GM12875 (cell line): Measurements from ENCODE around the gene PACSIN2.

ENCODE experiments used
- H3K4me3 ChIP-seq: one replicate; pipeline ENCODE4 v1.5.1; 2011; ENCODE audit warnings: low read depth, low read length, control low read depth
- CTCF ChIP-seq: IDR thresholded peaks from 2 replicates; pipeline ENCODE4 v1.5.1; 2011; ENCODE audit warnings: low read depth, mild to moderate bottlenecking, control low read depth, inconsistent platforms, low read length, moderate library complexity, borderline replicate concordance; ENCODE audit not compliant: insufficient read depth

PACSIN2 gene

GRCh38 chr22:43009444-43009843 is 5.5 kb downstream of the PACSIN2 start:
- no peak for TF ChIP-seq CTCF
- no peak overlapping the region for H3K4me3 ChIP-seq

GRCh38 chr22:43008921-43009320 is 6.0 kb downstream of the PACSIN2 start:
- H3K4me3 ChIP-seq, result no peak overlapping the region
- no peak for TF ChIP-seq CTCF

- H3K4me3 ChIP-seq, result no peak overlapping the region
- no peak for TF ChIP-seq CTCF
These were observed 6.4 kb downstream of the PACSIN2 start for GRCh38 chr22:43008509-43008908.

GRCh38 chr22:43007519-43008102 is 7.3 kb downstream of the PACSIN2 start:
- no peak for TF ChIP-seq CTCF
- H3K4me3 ChIP-seq, result no peak overlapping the region

GRCh38 chr22:43006753-43007152 is 8.2 kb downstream of the PACSIN2 start:
- H3K4me3 ChIP-seq, result no peak overlapping the region
- TF ChIP-seq CTCF, result no peak

- no peak for TF ChIP-seq CTCF
These were observed 8.9 kb downstream of the PACSIN2 start for GRCh38 chr22:43006016-43006505.

GRCh38 chr22:43005106-43005505 is 9.8 kb downstream of the PACSIN2 start:
- TF ChIP-seq CTCF, result no peak
- no peak overlapping the region for H3K4me3 ChIP-seq

More at GRCh38 chr22:43006016-43006505, 8.9 kb downstream of the PACSIN2 start:
- no peak overlapping the region for H3K4me3 ChIP-seq
